Bronchial epithelial cell (primary cell): Measurements from ENCODE around the gene CDIPT. TPM values are rescaled to one million over a fixed set of nuclear protein-coding genes. Genes with fewer than 3 reads are reported as not detected.
"Not testable (repeated sequence)": the region's sequence is repeated elsewhere in the genome, so short reads cannot be mapped to it uniquely, and the experiment has no call there.

Experiments used
- DNase-seq: peaks from one replicate; pipeline ENCODE4 v3.0.0-alpha.2; 2010; ENCODE audit warnings: low read depth
- FAIRE-seq: peaks from 2 replicates; lab custom pipeline; 2011; peaks lifted over from hg19 to GRCh38; lab: Jason Lieb, UNC
- H3K27me3 ChIP-seq: 2 replicates; pipeline ENCODE4 v1.5.1; 2011; ENCODE audit warnings: low read length; ENCODE audit not compliant: control insufficient read depth, insufficient read depth
- H3K36me3 ChIP-seq: 2 replicates; pipeline ENCODE4 v1.5.1; 2011; ENCODE audit warnings: low read length; ENCODE audit not compliant: control insufficient read depth, insufficient read depth
- H3K4me3 ChIP-seq: 2 replicates; pipeline ENCODE4 v1.5.1; 2011; ENCODE audit warnings: mild to moderate bottlenecking, low read depth, low read length, control low read depth
- CTCF ChIP-seq: IDR thresholded peaks from 2 replicates; pipeline ENCODE4 v1.5.1; 2011; ENCODE audit warnings: mild to moderate bottlenecking, moderate library complexity, low read length, control low read depth, inconsistent platforms; ENCODE audit not compliant: insufficient read depth, severe bottlenecking
- total RNA-seq: library from RNA; depleted of rRNA; stranded (reverse); fragments of >200 nt; gene quantifications from 2 replicates; pipeline ENCODE4 v1.2.1, GENCODE V29; 2014

CDIPT gene, protein sequence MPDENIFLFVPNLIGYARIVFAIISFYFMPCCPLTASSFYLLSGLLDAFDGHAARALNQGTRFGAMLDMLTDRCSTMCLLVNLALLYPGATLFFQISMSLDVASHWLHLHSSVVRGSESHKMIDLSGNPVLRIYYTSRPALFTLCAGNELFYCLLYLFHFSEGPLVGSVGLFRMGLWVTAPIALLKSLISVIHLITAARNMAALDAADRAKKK
- 46.1 and 53.2 TPM in 2 replicates for total RNA-seq

DNA sequence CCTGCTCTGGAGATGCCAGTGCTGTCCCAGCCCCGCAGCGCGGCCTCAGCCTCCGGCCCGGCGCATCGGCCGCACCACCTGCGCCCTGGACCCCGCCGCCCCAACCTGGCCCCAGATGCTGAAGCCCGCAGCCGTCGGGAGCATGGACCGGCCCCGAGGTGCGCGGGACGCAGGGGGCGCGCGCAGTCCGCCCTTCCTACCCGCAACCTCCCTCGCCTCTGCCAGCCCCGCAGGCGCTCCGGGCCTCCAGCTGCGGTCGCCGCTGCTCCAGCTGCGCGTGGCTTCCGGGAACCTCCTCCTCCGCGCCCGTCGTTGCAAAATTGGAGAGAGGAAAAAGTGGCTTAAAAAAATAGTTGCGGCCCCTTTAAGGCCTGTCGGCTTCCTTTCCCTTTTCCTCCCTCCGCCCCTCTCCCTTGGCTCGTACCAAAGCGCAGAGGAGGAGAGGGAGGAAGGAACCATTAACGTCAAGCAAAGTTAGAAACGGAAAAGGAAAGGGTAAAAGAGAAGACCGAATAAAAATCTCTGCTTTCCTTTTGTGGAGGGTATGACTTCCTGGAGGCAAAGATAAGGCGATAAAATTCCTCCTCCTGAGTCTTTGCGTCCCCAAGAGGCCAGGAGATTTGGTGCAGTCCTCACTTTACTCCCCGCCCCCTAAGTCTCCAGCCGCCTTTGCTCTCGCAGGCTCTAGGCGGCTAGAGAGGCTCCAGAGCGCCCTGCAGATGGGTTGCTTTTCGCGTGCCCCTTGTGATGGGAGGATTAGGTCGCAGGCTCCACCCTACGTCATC is at the start of gene CDIPT:
CDIPT (minus strand) TSS at position 343 of the 785 bp plus-strand sequence. CDS start 369 bp downstream, outside the sequence.
- Histone ChIP-seq H3K4me3 (peak within 1 kb of the TSS; percentile 89), H3K27me3 (no peaks in the 10 kb centered on the region), H3K36me3 (peaks cover 12% of the 10 kb centered on the region)
- no peak for FAIRE-seq
- peak; percentile 68 for TF ChIP-seq CTCF
- DNase-seq, result peak; percentile 91

DNA sequence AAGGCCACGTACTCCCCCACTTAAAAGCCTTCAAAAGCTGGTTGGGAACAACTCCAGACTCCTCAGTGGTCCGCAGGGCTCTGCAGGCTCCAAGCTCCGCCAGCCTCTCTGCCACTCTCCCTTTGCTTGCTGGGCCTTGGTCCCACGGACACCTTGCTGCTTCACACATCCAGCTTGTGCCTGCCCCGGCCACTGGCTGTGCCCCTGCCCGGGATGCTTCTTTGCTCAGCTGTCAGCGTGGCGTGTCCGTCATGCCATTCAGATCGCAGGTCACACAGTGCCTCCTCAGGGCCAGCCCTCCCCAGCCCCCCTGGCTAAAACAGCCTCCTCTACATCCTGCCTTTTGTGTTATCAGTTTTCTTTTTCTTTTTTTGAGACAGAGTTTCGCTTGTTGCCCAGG is 49.1 kb upstream of the CDIPT start:
- H3K36me3 ChIP-seq, result peaks cover 3% of the 10 kb centered on the region
- no peak overlapping the region for H3K4me3 ChIP-seq
- FAIRE-seq (no peak), DNase-seq (no peak)
- TF ChIP-seq CTCF, result no peak
- no peaks in the 10 kb centered on the region for H3K27me3 ChIP-seq

- FAIRE-seq (no peak), DNase-seq (no peak)
- H3K4me3 ChIP-seq, result no peak overlapping the region
- no peak for TF ChIP-seq CTCF
- H3K36me3 ChIP-seq, result peaks cover 2% of the 10 kb centered on the region
- H3K27me3 ChIP-seq, result no peaks in the 10 kb centered on the region
Observed at GRCh38 chr16:29911676-29912010, 48.6 kb upstream of the CDIPT start.

GRCh38 chr16:29910819-29911675 is 48.0 kb upstream of the CDIPT start:
- H3K36me3 ChIP-seq, result peaks cover 2% of the 10 kb centered on the region
- TF ChIP-seq CTCF, result no peak
- FAIRE-seq (no peak), DNase-seq (no peak)
- no peaks in the 10 kb centered on the region for H3K27me3 ChIP-seq
- H3K4me3 ChIP-seq, result no peak overlapping the region

DNA sequence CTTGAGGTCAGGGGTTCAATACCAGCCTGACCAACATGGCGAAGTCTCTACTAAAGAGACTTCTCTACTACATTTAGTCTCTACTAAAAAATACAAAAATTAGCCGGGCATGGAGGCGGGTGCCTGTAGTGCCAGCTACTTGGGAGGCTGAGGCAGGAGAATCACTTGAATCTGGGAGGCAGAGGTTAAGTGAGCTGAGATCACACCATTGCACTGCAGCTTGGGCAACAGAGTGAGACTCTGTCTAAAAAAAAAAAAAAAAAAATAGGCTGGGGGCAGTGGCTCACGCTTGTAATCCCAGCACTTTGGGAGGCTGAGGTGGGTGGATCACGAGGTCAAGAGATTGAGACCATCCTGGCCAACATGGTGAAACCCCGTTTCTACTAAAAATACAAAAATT is 46.8 kb upstream of the CDIPT start:
- H3K27me3 ChIP-seq, H3K4me3 ChIP-seq, H3K36me3 ChIP-seq, DNase-seq, FAIRE-seq: not testable (repeated sequence)

- no peak for TF ChIP-seq CTCF
- no peak for DNase-seq
- Histone ChIP-seq H3K36me3 (peaks cover 2% of the 10 kb centered on the region), H3K4me3 (no peak overlapping the region), H3K27me3 (no peaks in the 10 kb centered on the region)
- no peak for FAIRE-seq
Observed at GRCh38 chr16:29909391-29909790, 46.4 kb upstream of the CDIPT start.
